HepG2 (cell line): ENCODE results near the gene ABI3BP. TPM values are rescaled to one million over a fixed set of nuclear protein-coding genes. Genes with fewer than 3 reads are reported as not detected.

Experiments
- ATAC-seq: fragments of 200-7000 bp; cut with Tn5 transposase; 3 replicates; pipeline ENCODE4 v1.9.1; 2020; ENCODE audit warnings: mild to moderate bottlenecking, moderate library complexity
- BruUV-seq: library from RNA; stranded (reverse); fragments of 400-500 nt; replicated peaks from 2 replicates; lab custom pipeline; 2021; lab: Mats Ljungman, UMichigan
- CTCF ChIA-PET: fragments of 300-600 bp; formaldehyde crosslinking; extraction: SDS; loops from one replicate; lab custom pipeline; 2021; ENCODE audit warnings: low total read pairs, inconsistent platforms, low intra/inter-chr PET ratio; lab: Yijun Ruan, JAX
- POLR2A ChIA-PET: fragments of 350-600 bp; sonication (Branson Sonifier 250); formaldehyde crosslinking; loops from one replicate; lab custom pipeline; 2020; ENCODE audit warnings: antibody characterized with exemption, inconsistent platforms; lab: Yijun Ruan, JAX
- DNase-seq: peaks from one replicate; pipeline ENCODE4 v3.0.0-alpha.2; 2015; ENCODE audit warnings: low spot score
- FAIRE-seq: peaks from 3 replicates; lab custom pipeline; 2011; peaks lifted over from hg19 to GRCh38; lab: Jason Lieb, UNC
- H2AFZ ChIP-seq: one replicate; pipeline ENCODE4 v1.6.1; 2011; ENCODE audit warnings: low read length, inconsistent platforms
- H3K27ac ChIP-seq: fragments of 300-600 bp; 3 replicates; pipeline ENCODE4 v1.8.0; 2011; ENCODE audit warnings: mixed run types, mild to moderate bottlenecking, mixed read lengths, low read length, inconsistent platforms; ENCODE audit not compliant: insufficient read depth; ENCODE audit errors: extremely low read length
- H3K27me3 ChIP-seq, 2 experiments: fragments of 200-600 bp in 1 of 2; 2 replicates in 1 of 2; 3 replicates in 1 of 2; pipeline versions ENCODE4 v1.6.0 to v1.8.0; 2011; ENCODE audit warnings: low read length in 2 of 2, mild to moderate bottlenecking in 2 of 2, moderate library complexity in 2 of 2, inconsistent platforms in 1 of 2; ENCODE audit not compliant: insufficient read depth in 2 of 2, control insufficient read depth in 1 of 2
- H3K36me3 ChIP-seq, 2 experiments: fragments of 200-600 bp in 1 of 2; replicated peaks in 1 of 2; 2 replicates in 1 of 2; 3 replicates in 1 of 2; pipeline versions ENCODE4 v1.5.1 to v1.8.0; 2011; ENCODE audit warnings: low read length in 2 of 2, inconsistent platforms in 1 of 2; ENCODE audit not compliant: insufficient read depth in 2 of 2, control insufficient read depth in 1 of 2
- H3K4me1 ChIP-seq: 2 replicates; pipeline ENCODE4 v1.5.1; 2012; ENCODE audit warnings: low read length, inconsistent platforms; ENCODE audit not compliant: insufficient read depth
- H3K4me2 ChIP-seq: 2 replicates; pipeline ENCODE4 v1.6.0; 2011; ENCODE audit warnings: low read depth, low read length, inconsistent platforms
- H3K4me3 ChIP-seq, 3 experiments: fragments of 200-600 bp in 1 of 3; sonication (generic), shearing (Covaris generic) in 1 of 3; replicated peaks in 1 of 3; 2 replicates each; pipeline ENCODE4 v1.5.1; 2011 to 2016; ENCODE audit warnings: low read length in 3 of 3, inconsistent platforms in 2 of 3, low read depth in 2 of 3, mild to moderate bottlenecking in 2 of 3, control low read depth in 1 of 3, mixed read lengths in 1 of 3; ENCODE audit not compliant: insufficient read depth in 1 of 3
- H3K79me2 ChIP-seq: one replicate; pipeline ENCODE4 v1.6.1; 2011; ENCODE audit warnings: low read length, inconsistent platforms; ENCODE audit not compliant: insufficient read depth
- H3K9ac ChIP-seq: 2 replicates; pipeline ENCODE4 v1.6.0; 2011; ENCODE audit warnings: mild to moderate bottlenecking, low read depth, low read length, inconsistent platforms; ENCODE audit not compliant: insufficient read depth
- H3K9me3 ChIP-seq: 2 replicates; pipeline ENCODE4 v1.5.1; 2012; ENCODE audit warnings: mild to moderate bottlenecking, low read length
- H4K20me1 ChIP-seq: 2 replicates; pipeline ENCODE4 v1.6.0; 2011; ENCODE audit warnings: inconsistent platforms, mild to moderate bottlenecking, low read length, moderate library complexity; ENCODE audit not compliant: insufficient read depth
- CEBPG ChIP-seq: IDR thresholded peaks from 2 replicates; pipeline ENCODE4 v1.6.1; 2016
- DR1 ChIP-seq: sonication (generic); formaldehyde crosslinking; IDR thresholded peaks from 2 replicates; pipeline ENCODE4 v1.8.0; 2021; ENCODE audit warnings: mild to moderate bottlenecking, missing genetic modification reagents, inconsistent platforms
- KLF12 ChIP-seq: sonication (generic); formaldehyde crosslinking; IDR thresholded peaks from 2 replicates; pipeline ENCODE4 v1.4.0; 2020; ENCODE audit warnings: missing genetic modification reagents, borderline replicate concordance
- KLF13 ChIP-seq: sonication (generic); formaldehyde crosslinking; IDR thresholded peaks from 2 replicates; pipeline ENCODE4 v1.4.0; 2020; ENCODE audit warnings: mild to moderate bottlenecking, missing genetic modification reagents
- PRPF4 ChIP-seq: fragments of 200-400 bp; formaldehyde crosslinking; IDR thresholded peaks from 2 replicates; pipeline ENCODE4 v1.6.1; 2016; ENCODE audit warnings: low read length, low read depth; ENCODE audit not compliant: poor library complexity, severe bottlenecking
- SNAPC2 ChIP-seq: sonication (generic); formaldehyde crosslinking; IDR thresholded peaks from 2 replicates; pipeline ENCODE4 v1.8.1; 2022; ENCODE audit warnings: mild to moderate bottlenecking, missing genetic modification reagents
- SP2 ChIP-seq: sonication (generic); formaldehyde crosslinking; IDR thresholded peaks from 2 replicates; pipeline ENCODE4 v1.5.1; 2020; ENCODE audit warnings: mild to moderate bottlenecking, missing genetic modification reagents
- ZBTB20 ChIP-seq: sonication (generic); formaldehyde crosslinking; IDR thresholded peaks from 2 replicates; pipeline ENCODE4 v1.8.1; 2023; ENCODE audit warnings: missing genetic modification reagents, low read depth, mild to moderate bottlenecking, borderline replicate concordance
- ZNF564 ChIP-seq: sonication (generic); formaldehyde crosslinking; IDR thresholded peaks from 2 replicates; pipeline ENCODE4 v1.8.1; 2023; ENCODE audit warnings: mild to moderate bottlenecking, missing genetic modification reagents
- ZNF569 ChIP-seq: sonication (generic); formaldehyde crosslinking; IDR thresholded peaks from 2 replicates; pipeline ENCODE4 v1.5.0; 2020; ENCODE audit warnings: mild to moderate bottlenecking, missing genetic modification reagents, moderate library complexity, borderline replicate concordance
- ZNF761 ChIP-seq: sonication (generic); formaldehyde crosslinking; conservative IDR thresholded peaks from 2 replicates; pipeline ENCODE4 v1.4.0; 2020; ENCODE audit warnings: mild to moderate bottlenecking, missing genetic modification reagents
- ZNF788 ChIP-seq: sonication (generic); formaldehyde crosslinking; IDR thresholded peaks from 2 replicates; pipeline ENCODE4 v1.5.0; 2020; ENCODE audit warnings: mild to moderate bottlenecking, missing genetic modification reagents, borderline replicate concordance
- WGBS: methylation state at CpG from one replicate; pipeline ENCODE4 v1.1.6; 2017; ENCODE audit warnings: low lambda C conversion rate; 5-methylcytosine and 5-hydroxymethylcytosine counted together
- in situ Hi-C: cut with HindIII; loops from 2 replicates; pipeline ENCODE4 v1.10.0; 2017; ENCODE audit warnings: low pct_unique_long_range_greater_than_20kb; ENCODE audit not compliant: extremely low pct_ligation_motif_present
- intact Hi-C: fragments of 100-400 bp; cut with micrococcal nuclease; formaldehyde crosslinking; loops from one replicate; pipeline ENCODE4 v1.10.0; 2022; ENCODE audit not compliant: unreplicated experiment
- polyA plus RNA-seq, 8 experiments: library from polyadenylated mRNA; depleted of rRNA in 3 of 8; stranded (reverse) in 7 of 8; unstranded in 1 of 8; fragments of >200 nt; fragmentation: Illumina TruSeq in 4 of 8; extraction: Trizol in 4 of 8; gene quantifications; 2 replicates each; pipeline versions ENCODE4 v1.2.1 to v1.2.3, GENCODE V29; 2011 to 2016; ENCODE audit warnings: low read depth in 4 of 8, missing spikeins in 1 of 8, mixed read lengths in 1 of 8; ENCODE audit not compliant: insufficient read depth in 1 of 8
- total RNA-seq, 5 experiments: library from RNA; depleted of rRNA; stranded (reverse); fragments of >200 nt; fragmentation: Illumina TruSeq; extraction: Trizol; gene quantifications; 2 replicates each; pipeline ENCODE4 v1.2.3, GENCODE V29; 2016; ENCODE audit warnings: low read depth in 1 of 5
- TF ChIP-seq, protein P1 (sequence below): sonication (generic); formaldehyde crosslinking; IDR thresholded peaks from 2 replicates; pipeline ENCODE4 v1.8.1; 2023; ENCODE audit warnings: missing genetic modification reagents, mild to moderate bottlenecking, borderline replicate concordance
- TF ChIP-seq, protein P2 (sequence below): sonication (generic); formaldehyde crosslinking; IDR thresholded peaks from 2 replicates; pipeline ENCODE4 v1.4.0; 2020; ENCODE audit warnings: missing genetic modification reagents

The ABI3BP gene
- total and polyA plus RNA-seq, 2 of the 13 experiments (the other 11 are each of a cell fraction or from before 2014, with no cell fraction given): not detected

DNA sequence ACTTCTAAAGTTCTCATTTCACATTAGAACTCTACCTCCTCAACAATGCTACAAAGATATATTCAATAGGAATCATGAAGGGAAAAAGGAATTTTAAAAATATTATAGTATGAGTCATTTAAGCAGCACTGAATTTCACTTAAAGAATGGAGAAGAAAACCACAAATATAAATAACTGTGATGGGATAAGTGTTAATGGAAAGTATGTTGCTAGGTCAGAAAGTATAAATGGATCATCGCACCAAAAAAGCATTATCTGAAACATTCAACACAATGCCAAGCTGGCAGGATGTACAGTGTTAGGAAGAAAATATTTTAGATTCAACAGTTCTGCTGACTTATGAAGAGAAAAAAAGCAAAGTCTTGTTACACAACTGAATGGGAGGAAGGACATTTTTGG is 182.6 kb downstream of the ABI3BP start (continued):
- TF ChIP-seq SP2 (CRISPR knock-in tag) (no peak), ZBTB20 (CRISPR knock-in tag) (no peak), ZNF564 (CRISPR knock-in tag) (no peak), SNAPC2 (no peak), ZNF761 (no peak)

DNA sequence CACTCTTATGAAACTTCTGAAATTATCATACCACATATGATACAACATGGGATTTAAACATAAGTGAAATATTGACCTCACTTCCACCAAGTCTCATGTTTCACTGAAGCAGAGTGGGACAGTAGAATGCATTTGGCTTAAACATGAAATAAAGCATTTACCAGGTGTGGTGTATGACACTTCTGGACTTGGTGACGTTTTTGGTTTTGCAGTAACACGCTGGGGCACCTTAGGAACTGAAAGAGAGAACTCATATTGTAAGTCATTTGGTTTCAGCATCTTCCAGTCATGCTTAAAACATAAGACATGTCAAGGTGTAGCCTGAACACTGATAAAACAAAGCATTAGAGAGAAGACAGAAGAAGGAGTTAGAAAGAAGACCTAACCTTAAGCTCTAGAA is 188.6 kb downstream of the ABI3BP start:
- Histone ChIP-seq H3K9ac (no peak overlapping the region), H3K36me3 (no peaks in the 10 kb centered on the region), H3K79me2 (no peaks in the 10 kb centered on the region), H4K20me1 (no peaks in the 10 kb centered on the region), H3K27ac (no peak overlapping the region), H3K9me3 (no peaks in the 10 kb centered on the region), H3K4me3 (no peak overlapping the region), H3K4me2 (no peak overlapping the region), H2AFZ (no peak overlapping the region), H3K4me1 (no peaks in the 10 kb centered on the region), H3K27me3 (peaks cover 0 to 3% of the 10 kb centered on the region in 2 experiments; a peak in 1 of 5 replicates)
- in situ Hi-C loops (no loop called here), intact Hi-C loops (no loop called here)
- TF ChIP-seq CEBPG (CRISPR knock-in tag): no peak
- TF ChIP-seq ZNF569 (CRISPR knock-in tag): no peak
- no peak for TF ChIP-seq PRPF4
- TF ChIP-seq KLF12 (CRISPR knock-in tag): no peak
- TF ChIP-seq, protein P1, sequence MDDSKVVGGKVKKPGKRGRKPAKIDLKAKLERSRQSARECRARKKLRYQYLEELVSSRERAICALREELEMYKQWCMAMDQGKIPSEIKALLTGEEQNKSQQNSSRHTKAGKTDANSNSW (CRISPR knock-in tag): no peak
- TF ChIP-seq, protein P2, sequence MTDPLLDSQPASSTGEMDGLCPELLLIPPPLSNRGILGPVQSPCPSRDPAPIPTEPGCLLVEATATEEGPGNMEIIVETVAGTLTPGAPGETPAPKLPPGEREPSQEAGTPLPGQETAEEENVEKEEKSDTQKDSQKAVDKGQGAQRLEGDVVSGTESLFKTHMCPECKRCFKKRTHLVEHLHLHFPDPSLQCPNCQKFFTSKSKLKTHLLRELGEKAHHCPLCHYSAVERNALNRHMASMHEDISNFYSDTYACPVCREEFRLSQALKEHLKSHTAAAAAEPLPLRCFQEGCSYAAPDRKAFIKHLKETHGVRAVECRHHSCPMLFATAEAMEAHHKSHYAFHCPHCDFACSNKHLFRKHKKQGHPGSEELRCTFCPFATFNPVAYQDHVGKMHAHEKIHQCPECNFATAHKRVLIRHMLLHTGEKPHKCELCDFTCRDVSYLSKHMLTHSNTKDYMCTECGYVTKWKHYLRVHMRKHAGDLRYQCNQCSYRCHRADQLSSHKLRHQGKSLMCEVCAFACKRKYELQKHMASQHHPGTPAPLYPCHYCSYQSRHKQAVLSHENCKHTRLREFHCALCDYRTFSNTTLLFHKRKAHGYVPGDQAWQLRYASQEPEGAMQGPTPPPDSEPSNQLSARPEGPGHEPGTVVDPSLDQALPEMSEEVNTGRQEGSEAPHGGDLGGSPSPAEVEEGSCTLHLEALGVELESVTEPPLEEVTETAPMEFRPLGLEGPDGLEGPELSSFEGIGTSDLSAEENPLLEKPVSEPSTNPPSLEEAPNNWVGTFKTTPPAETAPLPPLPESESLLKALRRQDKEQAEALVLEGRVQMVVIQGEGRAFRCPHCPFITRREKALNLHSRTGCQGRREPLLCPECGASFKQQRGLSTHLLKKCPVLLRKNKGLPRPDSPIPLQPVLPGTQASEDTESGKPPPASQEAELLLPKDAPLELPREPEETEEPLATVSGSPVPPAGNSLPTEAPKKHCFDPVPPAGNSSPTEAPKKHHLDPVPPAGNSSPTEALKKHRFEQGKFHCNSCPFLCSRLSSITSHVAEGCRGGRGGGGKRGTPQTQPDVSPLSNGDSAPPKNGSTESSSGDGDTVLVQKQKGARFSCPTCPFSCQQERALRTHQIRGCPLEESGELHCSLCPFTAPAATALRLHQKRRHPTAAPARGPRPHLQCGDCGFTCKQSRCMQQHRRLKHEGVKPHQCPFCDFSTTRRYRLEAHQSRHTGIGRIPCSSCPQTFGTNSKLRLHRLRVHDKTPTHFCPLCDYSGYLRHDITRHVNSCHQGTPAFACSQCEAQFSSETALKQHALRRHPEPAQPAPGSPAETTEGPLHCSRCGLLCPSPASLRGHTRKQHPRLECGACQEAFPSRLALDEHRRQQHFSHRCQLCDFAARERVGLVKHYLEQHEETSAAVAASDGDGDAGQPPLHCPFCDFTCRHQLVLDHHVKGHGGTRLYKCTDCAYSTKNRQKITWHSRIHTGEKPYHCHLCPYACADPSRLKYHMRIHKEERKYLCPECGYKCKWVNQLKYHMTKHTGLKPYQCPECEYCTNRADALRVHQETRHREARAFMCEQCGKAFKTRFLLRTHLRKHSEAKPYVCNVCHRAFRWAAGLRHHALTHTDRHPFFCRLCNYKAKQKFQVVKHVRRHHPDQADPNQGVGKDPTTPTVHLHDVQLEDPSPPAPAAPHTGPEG (CRISPR knock-in tag): no peak
- no peak for TF ChIP-seq ZNF788 (CRISPR knock-in tag)
- no peak for TF ChIP-seq ZBTB20 (CRISPR knock-in tag)
- TF ChIP-seq DR1: no peak
- TF ChIP-seq KLF13 (CRISPR knock-in tag): no peak
- FAIRE-seq (no peak), ATAC-seq (no peak), DNase-seq (no peak)
- 0% methylated on average over 2 of the region's 2 CpGs for WGBS
- CTCF ChIA-PET: no interaction called here
- POLR2A ChIA-PET: no interaction called here
- no TSS peak for BruUV-seq
